Neuronal stem cell (in vitro differentiated cells): ENCODE results near the gene COL5A3.
"Not testable (repeated sequence)": the region's sequence is repeated elsewhere in the genome, so short reads cannot be mapped to it uniquely, and the experiment has no call there.

Source experiments
- DNase-seq: peaks from one replicate; pipeline ENCODE4 v3.0.0-alpha.2; 2013; ENCODE audit warnings: low spot score
- H2AFZ ChIP-seq: one replicate; pipeline ENCODE4 v1.6.1; 2013; ENCODE audit warnings: mild to moderate bottlenecking, low read length, inconsistent platforms
- H2AK5ac ChIP-seq: 2 replicates; pipeline ENCODE4 v1.6.1; 2013; ENCODE audit warnings: low read depth, mild to moderate bottlenecking, inconsistent platforms, low read length, moderate library complexity, mixed read lengths
- H2BK120ac ChIP-seq: 2 replicates; pipeline ENCODE4 v1.6.1; 2013; ENCODE audit warnings: low read depth, mild to moderate bottlenecking, inconsistent platforms, low read length, moderate library complexity, mixed read lengths
- H2BK12ac ChIP-seq: one replicate; pipeline ENCODE4 v1.6.1; 2013; ENCODE audit warnings: low read length, inconsistent platforms
- H2BK15ac ChIP-seq: 2 replicates; pipeline ENCODE4 v1.6.1; 2013; ENCODE audit warnings: mild to moderate bottlenecking, low read length, inconsistent platforms, mixed read lengths
- H2BK5ac ChIP-seq: one replicate; pipeline ENCODE4 v1.6.1; 2013; ENCODE audit warnings: inconsistent platforms, mild to moderate bottlenecking, low read length, moderate library complexity
- H3K14ac ChIP-seq: one replicate; pipeline ENCODE4 v1.6.1; 2013; ENCODE audit warnings: low read length, inconsistent platforms
- H3K18ac ChIP-seq: 2 replicates; pipeline ENCODE4 v1.6.1; 2013; ENCODE audit warnings: low read length, inconsistent platforms
- H3K23ac ChIP-seq: 2 replicates; pipeline ENCODE4 v1.6.1; 2013; ENCODE audit warnings: low read depth, mild to moderate bottlenecking, mixed read lengths, low read length, inconsistent platforms; ENCODE audit not compliant: poor library complexity
- H3K27ac ChIP-seq: replicated peaks from 3 replicates; pipeline ENCODE4 v1.5.1; 2013; ENCODE audit warnings: low read length, inconsistent platforms
- H3K27me3 ChIP-seq, 3 experiments: 2 replicates each; pipeline ENCODE4 v1.6.1; 2013; ENCODE audit warnings: low read length in 3 of 3, mild to moderate bottlenecking in 2 of 3, inconsistent platforms in 1 of 3, low read depth in 1 of 3, mixed read lengths in 1 of 3, moderate library complexity in 1 of 3; ENCODE audit not compliant: control insufficient read depth in 3 of 3, insufficient read depth in 3 of 3
- H3K36me3 ChIP-seq, 2 donors: replicated peaks in 1 of 2; 2 replicates each; pipeline ENCODE4 v1.6.1; 2013; ENCODE audit warnings: low read length in 2 of 2; ENCODE audit not compliant: control insufficient read depth in 2 of 2, insufficient read depth in 2 of 2
- H3K4ac ChIP-seq: 2 replicates; pipeline ENCODE4 v1.6.1; 2013; ENCODE audit warnings: inconsistent platforms, mild to moderate bottlenecking, low read length, moderate library complexity
- H3K4me1 ChIP-seq, 2 donors: 1 replicate in 1 of 2; 2 replicates in 1 of 2; pipeline ENCODE4 v1.6.1; 2013; ENCODE audit warnings: low read length in 2 of 2, low read depth in 1 of 2; ENCODE audit not compliant: control insufficient read depth in 2 of 2, insufficient read depth in 1 of 2
- H3K4me2 ChIP-seq: one replicate; pipeline ENCODE4 v1.6.1; 2013; ENCODE audit warnings: mild to moderate bottlenecking, low read length, inconsistent platforms; ENCODE audit not compliant: insufficient read depth, poor library complexity, severe bottlenecking
- H3K4me3 ChIP-seq, 2 donors: 2 replicates each; pipeline ENCODE4 v1.5.1; 2013; ENCODE audit warnings: low read length in 2 of 2, mild to moderate bottlenecking in 2 of 2, inconsistent platforms in 1 of 2, moderate library complexity in 1 of 2
- H3K79me1 ChIP-seq: one replicate; pipeline ENCODE4 v1.6.1; 2013; ENCODE audit warnings: low read depth, mild to moderate bottlenecking, inconsistent platforms, low read length, moderate library complexity
- H3K9ac ChIP-seq: one replicate; pipeline ENCODE4 v1.6.1; 2013; ENCODE audit warnings: mild to moderate bottlenecking, low read depth, low read length, inconsistent platforms; ENCODE audit not compliant: poor library complexity
- H3K9me3 ChIP-seq, 2 donors: replicated peaks in 1 of 2; 2 replicates each; pipeline versions ENCODE3 to v1.6.1; 2013; ENCODE audit warnings: low read length in 2 of 2, mild to moderate bottlenecking in 2 of 2, inconsistent platforms in 1 of 2, low read depth in 1 of 2, mixed read lengths in 1 of 2, moderate library complexity in 1 of 2; ENCODE audit not compliant: control insufficient read depth in 2 of 2, insufficient read depth in 1 of 2
- H4K8ac ChIP-seq: one replicate; pipeline ENCODE4 v1.6.1; 2013; ENCODE audit warnings: low read depth, mild to moderate bottlenecking, inconsistent platforms, low read length, moderate library complexity
- H4K91ac ChIP-seq: one replicate; pipeline ENCODE4 v1.6.1; 2013; ENCODE audit warnings: low read length, low read depth, mild to moderate bottlenecking, inconsistent platforms; ENCODE audit not compliant: poor library complexity
- WGBS, 2 donors: extraction: QIAGEN DNeasy Blood & Tissue Kit; methylation state at CpG; one replicate each; pipeline ENCODE4 v1.1.7; 2013; ENCODE audit warnings: missing lambda C conversion rate in 2 of 2, mixed read lengths in 1 of 2; ENCODE audit not compliant: insufficient read length in 2 of 2, insufficient replicate concordance in 1 of 2; ENCODE audit errors: extremely low coverage in 2 of 2; 5-methylcytosine and 5-hydroxymethylcytosine counted together

The COL5A3 gene

GRCh38 chr19:9923440-9923839, 86.9 kb downstream of the COL5A3 start:
- Histone ChIP-seq H3K4me3 (no peak overlapping the region), H2BK5ac (no peak overlapping the region), H3K18ac (no peak overlapping the region), H2AK5ac (no peak overlapping the region), H3K4me1 (no peaks in the 10 kb centered on the region), H4K8ac (no peak overlapping the region), H3K36me3 (no peaks in the 10 kb centered on the region), H3K4me2 (no peak overlapping the region), H3K9me3 (no peaks in the 10 kb centered on the region), H3K14ac (no peak overlapping the region), H2BK12ac (no peak overlapping the region), H2AFZ (no peak overlapping the region), H3K23ac (no peak overlapping the region), H3K27me3 (no peaks in the 10 kb centered on the region), H4K91ac (no peak overlapping the region), H3K9ac (no peak overlapping the region), H2BK15ac (no peak overlapping the region), H2BK120ac (no peak overlapping the region), H3K79me1 (no peaks in the 10 kb centered on the region), H3K27ac (no peak overlapping the region), H3K4ac (no peak overlapping the region)
- no CpG with 5 or more reads among the region's 4 CpGs for WGBS, 2 donors
- no peak for DNase-seq

GRCh38 chr19:9922782-9923379, 87.4 kb downstream of the COL5A3 start:
- H3K18ac ChIP-seq, DNase-seq, H3K27me3 ChIP-seq, H2AFZ ChIP-seq, H3K14ac ChIP-seq, H3K23ac ChIP-seq, H2BK120ac ChIP-seq, H3K9ac ChIP-seq, H3K36me3 ChIP-seq, H2BK12ac ChIP-seq, H2AK5ac ChIP-seq, H3K4me3 ChIP-seq, H3K27ac ChIP-seq, H2BK15ac ChIP-seq, H3K4me1 ChIP-seq, H3K9me3 ChIP-seq, H2BK5ac ChIP-seq, H3K79me1 ChIP-seq, H4K8ac ChIP-seq, H3K4ac ChIP-seq, H4K91ac ChIP-seq, H3K4me2 ChIP-seq: not testable (repeated sequence)
- no CpG with 5 or more reads among the region's 5 CpGs for WGBS, 2 donors

- H4K91ac ChIP-seq = no peak overlapping the region
- no peak overlapping the region for H3K18ac ChIP-seq
- no peak overlapping the region for H4K8ac ChIP-seq
- no peak overlapping the region for H2BK12ac ChIP-seq
- peaks cover 2% of the 10 kb centered on the region for H3K79me1 ChIP-seq
- H2AFZ ChIP-seq = peak overlapping the region; percentile 78
- H3K9me3 ChIP-seq = no peaks in the 10 kb centered on the region
- H3K27ac ChIP-seq = no peak overlapping the region
- no peak overlapping the region for H3K9ac ChIP-seq
- H3K14ac ChIP-seq = no peak overlapping the region
- H2BK15ac ChIP-seq = no peak overlapping the region
- no peak overlapping the region for H2BK120ac ChIP-seq
- peaks cover 3 to 5% of the 10 kb centered on the region in 2 donors for H3K4me1 ChIP-seq
- peaks cover 9 to 18% (median 11%) of the 10 kb centered on the region in 3 experiments for H3K27me3 ChIP-seq
- no peak overlapping the region for H2AK5ac ChIP-seq
- DNase-seq = no peak
- H3K4me2 ChIP-seq = no peak overlapping the region
- WGBS, 2 donors = no CpG with 5 or more reads among the region's 3 CpGs
- H2BK5ac ChIP-seq = no peak overlapping the region
- H3K4ac ChIP-seq = no peak overlapping the region
- H3K4me3 ChIP-seq = no peak overlapping the region
- H3K36me3 ChIP-seq = no peaks in the 10 kb centered on the region
- H3K23ac ChIP-seq = no peak overlapping the region
Measured at GRCh38 chr19:9917321-9917720, 93.0 kb downstream of the COL5A3 start.

GRCh38 chr19:9916719-9917118, 93.6 kb downstream of the COL5A3 start:
- H3K14ac ChIP-seq = no peak overlapping the region
- peaks cover 3 to 5% of the 10 kb centered on the region in 2 donors for H3K4me1 ChIP-seq
- peaks cover 2% of the 10 kb centered on the region for H3K79me1 ChIP-seq
- H2BK12ac ChIP-seq = no peak overlapping the region
- DNase-seq = no peak
- H3K4ac ChIP-seq = no peak overlapping the region
- H2BK120ac ChIP-seq = no peak overlapping the region
- no peak overlapping the region for H3K4me2 ChIP-seq
- H3K18ac ChIP-seq = no peak overlapping the region
- H3K27ac ChIP-seq = no peak overlapping the region
- H3K4me3 ChIP-seq = no peak overlapping the region
- no CpG with 5 or more reads among the region's 6 CpGs for WGBS, 2 donors
- H3K27me3 ChIP-seq = peaks cover 14 to 24% (median 17%) of the 10 kb centered on the region in 3 experiments
- no peak overlapping the region for H2BK15ac ChIP-seq
- peak overlapping the region; percentile 93 for H4K8ac ChIP-seq
- H3K9me3 ChIP-seq = no peaks in the 10 kb centered on the region
- no peak overlapping the region for H4K91ac ChIP-seq
- no peak overlapping the region for H3K9ac ChIP-seq
- H2BK5ac ChIP-seq = no peak overlapping the region
- no peaks in the 10 kb centered on the region for H3K36me3 ChIP-seq
- H2AFZ ChIP-seq = peak overlapping the region; percentile 78
- H3K23ac ChIP-seq = no peak overlapping the region
- no peak overlapping the region for H2AK5ac ChIP-seq
